GM19023 (cell line): Measurements from ENCODE around the gene RIPOR2.

Experiments used
- ATAC-seq: cut with Tn5 transposase; IDR thresholded peaks from one replicate; pipeline ENCODE4 v1.9.1; 2021; ENCODE audit warnings: mild to moderate bottlenecking, moderate library complexity; ENCODE audit not compliant: unreplicated experiment

RIPOR2 gene

DNA sequence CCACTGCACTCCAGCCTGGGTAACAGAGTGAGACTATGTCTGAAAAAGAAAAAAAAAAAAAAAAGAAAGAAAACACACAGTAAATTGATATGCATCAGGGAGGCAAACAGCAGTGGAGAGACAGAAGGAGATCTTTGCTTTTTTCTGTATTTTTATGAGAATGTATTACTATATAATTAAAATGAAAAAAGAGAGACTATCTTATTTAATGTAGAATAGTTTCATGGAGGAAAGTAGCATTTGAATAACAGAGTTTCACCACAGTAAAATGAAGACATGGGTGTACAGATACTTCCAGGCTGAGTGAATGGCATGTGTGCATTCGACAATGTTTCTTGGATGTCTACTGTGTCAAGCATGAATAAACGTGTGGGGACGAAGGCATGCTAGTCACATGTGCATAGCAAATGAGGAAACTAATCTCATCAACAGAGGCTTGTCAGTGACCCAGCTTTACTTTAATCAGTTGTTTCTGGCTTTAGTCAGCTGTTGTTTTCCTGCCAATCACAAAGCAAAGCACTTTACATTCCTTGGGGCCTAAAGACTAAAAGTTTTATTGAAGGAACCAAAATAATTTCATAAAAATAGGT lies 81.6 kb downstream of the RIPOR2 start:
- ATAC-seq = no peak

DNA sequence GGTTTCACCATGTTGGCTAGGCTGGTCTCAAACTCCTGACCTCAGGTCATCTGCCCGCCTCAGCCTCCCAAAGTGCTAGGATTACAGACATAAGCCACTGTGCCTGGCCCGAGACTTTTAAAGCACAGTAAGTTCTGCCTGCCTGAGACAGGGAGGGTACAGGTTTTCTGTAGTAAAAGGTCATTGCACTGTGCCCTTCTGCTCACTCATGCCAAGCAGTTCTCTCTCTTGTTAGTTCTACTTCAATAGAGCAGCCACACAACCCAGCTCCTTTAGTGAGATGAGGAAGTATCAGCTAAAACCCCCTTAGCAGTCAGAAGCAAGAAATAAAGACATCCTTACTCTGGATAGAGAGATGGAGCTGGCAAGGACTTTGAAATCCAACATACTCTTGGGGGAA lies 84.7 kb downstream of the RIPOR2 start:
- no peak for ATAC-seq

- ATAC-seq = no peak
Observed at GRCh38 chr6:24849713-24850112, 86.0 kb downstream of the RIPOR2 start.

DNA sequence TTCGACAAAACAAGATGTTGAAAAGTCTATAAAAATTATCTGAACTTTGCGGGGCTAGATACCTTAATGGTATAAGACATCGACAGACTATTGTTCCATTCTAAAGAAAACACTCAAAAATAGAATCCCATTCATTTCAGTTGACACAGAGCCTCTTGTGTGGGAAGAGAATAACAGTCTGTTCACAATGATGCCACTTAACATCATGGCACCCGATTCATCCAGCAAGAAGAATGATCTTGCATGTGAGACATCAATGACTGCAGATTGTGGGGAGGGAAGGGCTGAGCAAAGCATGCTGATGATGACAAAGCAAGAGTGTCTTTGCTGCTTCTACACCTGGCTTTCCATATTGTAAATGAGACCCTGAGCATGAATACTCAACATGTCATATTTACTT lies 87.3 kb downstream of the RIPOR2 start:
- ATAC-seq = no peak

- ATAC-seq = no peak
Observed at GRCh38 chr6:24847402-24847801, 88.4 kb downstream of the RIPOR2 start.

DNA sequence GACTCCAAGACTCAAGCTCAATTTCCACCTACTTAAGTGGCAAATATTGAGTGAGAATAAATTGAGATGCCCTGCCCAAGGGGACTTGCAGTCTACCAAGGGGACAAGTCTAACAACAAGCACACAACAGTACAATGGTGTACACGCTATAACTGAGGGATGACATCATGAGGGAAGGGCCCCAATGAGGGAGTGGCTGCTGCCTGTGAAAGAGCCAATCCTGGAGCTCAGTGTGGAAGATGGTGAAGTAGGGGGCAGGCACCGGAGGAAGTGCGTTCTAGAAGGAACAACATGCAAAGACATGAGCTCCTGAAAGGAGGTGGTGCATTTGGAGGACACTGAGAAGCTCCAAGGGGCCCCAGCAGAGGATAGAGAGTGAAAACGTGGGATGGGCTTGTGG lies 90.2 kb downstream of the RIPOR2 start:
- ATAC-seq = no peak

DNA sequence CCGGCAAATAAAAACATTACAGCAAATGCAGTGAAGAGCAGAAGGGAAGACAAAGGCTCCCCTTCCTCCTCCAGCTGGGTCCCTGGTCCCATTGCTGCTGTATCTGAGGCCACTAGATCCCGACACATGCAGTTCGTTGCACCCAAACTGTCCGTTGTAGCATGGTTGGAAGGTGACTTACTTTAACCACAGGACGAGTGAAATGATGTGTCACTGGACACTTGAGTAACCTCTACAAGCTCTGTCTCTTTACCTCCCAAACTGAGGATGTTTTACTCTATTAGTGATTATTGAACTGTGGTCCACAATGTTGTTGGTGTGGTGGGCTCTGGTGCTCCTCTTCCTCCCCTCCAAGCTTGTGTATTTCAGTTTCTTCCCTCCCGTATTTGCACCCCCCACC lies 90.9 kb downstream of the RIPOR2 start:
- ATAC-seq = no peak

DNA sequence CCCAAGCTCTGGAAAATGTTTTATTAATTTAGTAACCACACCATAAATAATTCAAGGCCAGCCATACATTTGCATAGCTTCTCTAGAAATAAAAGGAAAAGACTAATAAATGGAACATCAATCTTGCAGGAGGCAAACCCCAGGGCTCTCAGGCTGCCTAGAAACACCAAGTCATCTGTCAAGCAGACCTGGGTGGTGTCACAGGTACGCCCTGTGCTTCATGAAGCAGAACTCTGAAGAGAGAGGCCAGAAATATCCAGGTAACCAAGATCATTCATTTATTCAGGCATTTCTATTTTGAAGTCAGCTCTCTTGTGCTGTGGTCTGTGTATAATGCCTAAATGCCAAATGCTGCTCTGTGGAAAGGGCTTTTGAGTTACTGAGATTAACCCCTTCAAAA lies 91.7 kb downstream of the RIPOR2 start:
- ATAC-seq = no peak

- ATAC-seq = no peak
Observed at GRCh38 chr6:24840187-24840586, 95.6 kb downstream of the RIPOR2 start.

DNA sequence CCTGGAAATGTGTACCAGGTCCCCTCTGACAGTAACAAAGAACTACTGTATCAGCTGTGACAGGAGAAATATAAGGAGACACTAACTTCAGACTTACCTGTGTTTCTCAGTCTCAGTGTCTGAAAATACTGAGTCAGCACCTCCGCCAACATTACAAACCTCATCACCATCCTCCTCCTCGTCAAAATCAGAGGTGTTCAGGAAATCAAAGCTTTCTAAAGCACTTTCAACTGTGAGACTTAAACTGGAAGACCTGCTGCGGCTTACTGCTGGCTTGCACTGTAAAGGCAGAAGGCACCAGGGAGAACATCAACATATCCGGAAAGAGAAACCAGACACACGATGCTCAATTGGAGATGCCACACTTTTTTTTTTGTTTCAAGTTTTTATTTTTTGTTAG lies 96.8 kb downstream of the RIPOR2 start:
- ATAC-seq = no peak

DNA sequence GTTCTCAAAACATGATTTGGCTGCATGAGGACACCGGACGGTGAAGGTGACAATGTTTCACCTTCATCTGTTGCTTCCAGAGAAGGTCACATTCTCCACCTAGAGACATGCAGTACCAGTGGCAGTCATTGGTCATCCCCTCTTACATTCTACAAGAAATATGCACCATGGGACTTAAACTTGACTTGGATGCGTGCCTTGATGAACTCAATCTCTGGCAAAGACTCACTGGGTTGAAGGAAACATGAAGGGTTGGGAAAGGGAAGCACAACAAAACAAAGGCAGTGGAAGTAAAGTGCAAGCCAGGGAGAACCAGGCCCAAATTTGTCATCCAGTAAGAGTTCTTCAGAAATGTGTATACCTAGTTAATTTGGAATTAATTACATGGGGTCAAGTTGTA lies 97.7 kb downstream of the RIPOR2 start:
- ATAC-seq = no peak

DNA sequence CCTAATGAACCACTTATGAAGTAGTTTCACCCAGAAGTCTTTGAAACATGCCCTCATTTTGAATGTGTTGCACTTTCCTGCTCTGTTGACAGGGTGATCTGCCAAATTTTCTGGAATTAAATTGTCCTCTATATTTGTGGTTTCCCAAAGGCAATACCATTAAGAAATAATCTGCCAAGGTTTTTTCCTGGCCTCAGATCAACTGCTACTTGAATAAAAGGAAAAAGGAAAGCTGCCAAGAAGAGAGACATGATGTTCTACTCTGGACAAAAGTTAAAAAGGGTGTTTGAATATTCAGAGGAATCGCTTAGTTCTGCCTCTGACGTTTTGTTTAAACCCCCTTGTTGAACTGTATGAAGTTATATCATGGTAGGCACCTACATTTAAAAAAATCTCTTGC lies 99.7 kb downstream of the RIPOR2 start:
- ATAC-seq = no peak

- no peak for ATAC-seq
Observed at GRCh38 chr6:24833711-24834386, 101.9 kb downstream of the RIPOR2 start.

GRCh38 chr6:24832794-24833193 lies 103.0 kb downstream of the RIPOR2 start:
- no peak for ATAC-seq

DNA sequence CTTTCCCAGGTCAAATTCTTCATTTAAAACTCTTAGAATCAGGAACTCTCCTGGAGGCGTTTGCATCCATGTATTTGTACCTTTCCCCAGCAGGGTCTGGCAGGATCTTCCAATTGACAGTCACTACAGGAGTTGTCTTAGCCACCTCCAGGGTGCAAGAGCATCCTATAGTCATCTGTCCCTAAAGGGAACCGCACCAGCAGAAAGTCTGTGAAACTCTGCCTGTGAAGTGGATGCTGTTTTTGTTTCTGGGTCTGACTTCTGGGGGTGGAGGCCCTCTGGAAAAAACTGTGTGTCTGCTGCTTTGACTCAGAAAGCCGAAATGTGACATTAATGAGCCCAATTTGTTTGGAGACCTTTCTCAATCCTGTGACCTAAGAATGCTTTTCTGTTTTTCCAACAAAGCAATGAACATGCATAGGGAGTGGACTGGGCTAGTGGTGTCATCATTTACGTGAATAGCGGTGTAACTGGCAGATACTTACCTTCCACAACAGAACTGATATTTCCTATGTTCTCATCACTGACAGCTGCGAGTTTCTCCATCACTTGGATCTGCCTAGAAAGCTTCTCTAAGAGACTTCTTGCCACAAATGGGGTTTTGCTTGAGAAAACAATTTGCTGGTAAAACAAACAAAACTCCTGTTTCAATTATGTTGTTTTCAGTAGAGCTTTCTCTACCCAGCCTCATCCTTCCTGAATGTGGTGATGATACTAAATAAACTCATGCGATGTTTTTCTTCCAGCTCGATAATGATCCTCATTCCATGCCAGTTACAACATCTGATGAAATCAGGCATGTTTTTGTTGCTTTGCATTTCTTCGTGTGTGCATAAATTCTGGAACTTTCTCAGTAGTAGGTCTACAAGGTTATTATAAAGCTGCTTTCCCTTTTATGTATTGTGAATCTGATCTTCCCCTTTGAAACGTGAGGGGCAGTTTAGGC lies 103.7 kb downstream of the RIPOR2 start:
- no peak for ATAC-seq

GRCh38 chr6:24829657-24830056 lies 106.1 kb downstream of the RIPOR2 start:
- ATAC-seq = no peak

GRCh38 chr6:24827970-24828369 lies 107.8 kb downstream of the RIPOR2 start:
- no peak for ATAC-seq

DNA sequence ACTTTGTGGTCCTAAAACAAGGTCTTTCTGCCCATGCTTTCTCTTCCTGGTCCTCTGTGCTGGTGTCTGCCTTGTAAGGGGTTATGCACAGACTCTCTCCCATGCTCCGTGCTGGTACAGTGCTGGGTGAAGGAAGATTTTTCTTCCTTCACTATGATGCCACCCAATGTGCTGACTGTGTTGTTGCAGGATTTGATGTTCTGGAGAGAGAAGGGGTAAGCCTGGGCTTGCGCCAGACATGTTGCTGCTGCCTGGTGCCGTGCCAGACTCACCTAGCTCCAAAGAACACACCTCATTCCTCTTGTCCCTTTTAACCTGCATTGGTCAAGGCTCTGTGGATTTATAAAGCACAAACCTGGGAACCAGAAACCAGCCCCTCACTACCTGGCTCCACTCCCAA lies 108.6 kb downstream of the RIPOR2 start:
- no peak for ATAC-seq

GRCh38 chr6:24825130-24825630 lies 110.6 kb downstream of the RIPOR2 start:
- ATAC-seq = no peak

DNA sequence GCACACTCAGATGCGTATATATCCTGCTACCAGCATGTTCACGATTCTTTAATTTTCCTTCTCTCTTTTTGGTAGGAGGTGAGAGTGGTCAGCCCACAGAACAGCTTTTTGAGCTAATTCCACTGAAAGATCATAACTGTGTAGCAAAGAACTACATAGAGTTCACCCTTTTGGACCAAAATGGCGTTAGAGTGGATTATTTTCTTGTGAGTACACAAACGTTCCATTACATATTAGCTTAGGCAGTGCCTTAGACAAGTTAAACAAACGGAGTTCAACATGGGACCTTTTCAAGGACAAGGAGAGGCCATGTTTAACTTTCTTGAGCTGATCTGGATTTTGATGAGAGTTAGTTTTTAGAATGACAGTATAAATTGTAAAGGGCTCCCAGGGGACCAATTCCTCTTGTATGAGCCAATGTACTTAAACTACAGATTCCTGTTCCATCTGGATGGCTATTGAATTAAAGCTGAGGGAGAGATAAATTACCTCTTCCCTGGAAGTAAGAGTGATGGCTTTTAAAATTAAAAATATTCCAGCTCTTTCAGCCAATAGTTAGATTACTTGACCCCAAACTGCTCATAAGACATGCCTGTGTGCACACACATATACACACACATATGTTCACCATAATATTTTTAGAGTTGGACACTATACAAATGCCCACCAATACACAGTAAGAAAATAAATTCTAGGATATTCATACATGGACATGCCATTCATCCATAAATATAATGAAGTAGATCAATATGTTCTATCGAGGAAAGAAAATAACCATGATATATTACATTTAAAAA lies 111.4 kb downstream of the RIPOR2 start:
- no peak for ATAC-seq

- no peak for ATAC-seq
Observed at GRCh38 chr6:24823185-24823584, 112.6 kb downstream of the RIPOR2 start.
